GM18526 (cell line): Measurements from ENCODE around the gene S100Z.

ENCODE experiments used
- POLR2A ChIP-seq: IDR thresholded peaks from 3 replicates; pipeline ENCODE4 v1.6.1; 2011; ENCODE audit not compliant: insufficient read length; ENCODE audit errors: extremely low read depth

Gene S100Z

DNA sequence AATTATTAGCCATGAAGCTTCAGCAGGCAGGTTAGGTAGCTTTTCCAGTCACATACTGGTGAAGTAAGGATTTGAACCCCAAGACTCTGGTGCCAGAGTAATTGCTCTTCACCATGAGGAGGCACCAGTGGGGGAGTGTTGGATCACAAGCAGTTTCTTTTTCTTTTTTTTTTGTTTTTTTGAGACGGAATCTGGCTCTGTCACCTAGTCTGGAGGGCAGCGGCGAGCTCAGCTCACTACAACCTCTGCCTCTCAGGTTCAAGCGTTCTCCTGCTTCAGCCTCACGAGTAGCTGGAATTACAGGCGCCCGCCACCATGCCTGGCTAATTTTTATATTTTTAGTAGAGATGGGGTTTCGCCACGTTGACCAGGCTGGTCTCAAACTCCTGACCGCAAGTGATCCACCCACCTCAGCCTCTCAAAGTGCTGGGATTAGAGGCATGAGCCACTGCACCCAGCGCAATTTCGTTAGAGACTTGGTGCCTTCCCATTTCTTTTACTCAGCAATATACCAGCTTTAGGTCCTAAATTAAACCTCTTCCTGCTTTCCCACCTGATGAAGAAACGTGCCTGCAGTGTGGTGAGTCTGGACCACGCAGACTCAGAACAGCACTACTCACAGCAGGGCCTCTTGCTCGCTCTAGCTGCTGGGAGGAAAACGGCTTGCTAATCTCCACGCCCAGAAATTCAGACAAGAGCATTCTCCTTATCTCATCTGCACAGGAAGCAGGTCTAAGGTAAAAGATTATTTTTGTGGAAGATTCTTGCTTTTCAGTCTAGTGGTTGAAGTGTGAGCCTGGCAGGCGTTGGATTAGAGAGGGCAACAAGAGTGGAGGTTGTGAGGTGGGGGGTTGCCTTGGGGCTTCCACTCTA is at the start of gene S100Z:
S100Z (plus strand) TSS at position 596 of the 873 bp plus-strand sequence. CDS start 25,346 bp downstream, outside the sequence.
- TF ChIP-seq POLR2A: no peak

DNA sequence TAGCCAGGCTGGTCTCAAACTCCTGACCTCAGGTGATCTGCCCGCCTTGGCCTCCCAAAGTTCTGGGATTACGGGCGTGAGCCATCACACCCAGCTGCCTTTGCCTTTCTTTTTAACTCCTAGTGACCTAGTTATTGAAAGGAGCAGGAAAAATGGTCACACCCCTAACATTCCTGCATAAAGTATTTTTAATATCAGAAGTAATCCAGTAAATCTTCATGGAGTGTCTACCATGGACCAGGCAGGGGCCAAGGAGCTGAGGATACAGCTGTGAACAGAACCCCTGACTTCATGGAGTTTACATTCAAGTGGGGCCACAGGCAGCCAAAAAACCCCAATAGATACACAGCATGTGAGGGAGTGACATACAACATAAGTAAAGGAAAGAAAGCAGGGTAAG is 49.2 kb upstream of the S100Z start:
- TF ChIP-seq POLR2A: no peak

DNA sequence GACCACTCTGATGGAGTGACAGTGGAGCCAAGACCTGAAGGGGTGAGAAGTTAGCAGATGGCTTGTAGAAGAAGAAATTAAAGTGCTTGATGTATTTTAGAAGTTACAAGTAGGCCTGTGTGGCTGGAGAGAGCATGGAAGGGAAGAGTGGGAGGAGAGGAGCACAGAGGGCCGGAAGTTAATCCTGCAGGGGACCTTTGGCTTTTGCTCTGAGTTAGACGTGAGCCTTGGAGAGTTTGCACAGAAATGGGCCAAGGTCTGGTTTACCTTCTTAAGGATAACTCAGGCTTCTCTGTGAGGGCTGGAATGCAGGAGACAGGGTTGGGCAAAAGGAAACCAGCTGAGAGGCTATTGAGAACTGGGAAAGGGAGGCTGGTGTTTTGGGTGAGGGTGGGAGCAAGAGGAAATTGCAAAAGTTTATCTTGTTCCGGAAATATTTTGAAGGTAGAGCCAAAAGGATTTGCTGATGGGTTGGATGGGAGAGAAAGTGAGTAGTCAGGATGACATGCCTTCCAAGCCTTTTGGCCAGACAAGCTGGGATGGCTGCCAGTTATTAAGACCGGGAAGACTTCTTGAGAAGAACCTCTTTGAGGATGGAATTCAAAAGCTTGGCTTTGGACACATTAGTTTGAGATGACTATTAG is 48.5 kb upstream of the S100Z start:
- TF ChIP-seq POLR2A: no peak

DNA sequence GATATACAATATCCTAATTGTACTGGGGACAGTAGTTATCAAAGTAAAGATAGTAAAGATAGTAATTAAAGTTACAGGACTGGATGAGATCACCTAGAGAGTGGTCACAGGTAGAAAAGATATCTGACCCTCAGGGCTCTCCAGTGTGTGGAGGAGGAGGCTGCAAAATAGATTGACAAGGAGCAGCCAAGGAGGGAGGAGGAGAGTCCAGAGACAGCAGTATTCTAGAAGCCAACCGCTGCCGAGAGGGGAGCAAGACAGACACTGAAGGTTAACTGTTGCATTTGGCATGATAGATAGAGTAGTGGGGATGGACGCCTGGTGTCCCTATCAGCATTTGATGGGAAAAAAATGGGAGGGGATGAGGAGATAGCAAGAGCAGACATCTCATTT is 48.0 kb upstream of the S100Z start:
- no peak for TF ChIP-seq POLR2A

DNA sequence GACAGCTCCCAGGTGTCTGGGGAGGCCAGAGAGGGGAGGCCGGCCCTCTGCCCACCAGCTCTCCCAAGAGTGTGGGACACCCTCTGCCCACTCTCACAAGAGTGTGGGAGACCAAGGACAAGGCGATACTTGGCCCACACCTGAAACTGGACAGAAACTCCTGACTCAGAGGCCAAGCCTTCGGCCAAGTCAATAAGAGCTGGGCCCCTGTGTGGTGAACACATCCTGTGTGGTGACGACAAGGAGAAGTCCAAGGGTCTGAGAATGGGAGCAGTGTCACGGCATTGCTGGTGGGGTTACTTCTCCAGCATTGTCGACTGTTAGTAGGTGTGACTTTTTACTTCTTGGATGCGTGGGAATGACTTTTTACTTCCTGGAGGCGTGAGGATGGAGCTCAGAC is 45.5 kb upstream of the S100Z start:
- TF ChIP-seq POLR2A: no peak

DNA sequence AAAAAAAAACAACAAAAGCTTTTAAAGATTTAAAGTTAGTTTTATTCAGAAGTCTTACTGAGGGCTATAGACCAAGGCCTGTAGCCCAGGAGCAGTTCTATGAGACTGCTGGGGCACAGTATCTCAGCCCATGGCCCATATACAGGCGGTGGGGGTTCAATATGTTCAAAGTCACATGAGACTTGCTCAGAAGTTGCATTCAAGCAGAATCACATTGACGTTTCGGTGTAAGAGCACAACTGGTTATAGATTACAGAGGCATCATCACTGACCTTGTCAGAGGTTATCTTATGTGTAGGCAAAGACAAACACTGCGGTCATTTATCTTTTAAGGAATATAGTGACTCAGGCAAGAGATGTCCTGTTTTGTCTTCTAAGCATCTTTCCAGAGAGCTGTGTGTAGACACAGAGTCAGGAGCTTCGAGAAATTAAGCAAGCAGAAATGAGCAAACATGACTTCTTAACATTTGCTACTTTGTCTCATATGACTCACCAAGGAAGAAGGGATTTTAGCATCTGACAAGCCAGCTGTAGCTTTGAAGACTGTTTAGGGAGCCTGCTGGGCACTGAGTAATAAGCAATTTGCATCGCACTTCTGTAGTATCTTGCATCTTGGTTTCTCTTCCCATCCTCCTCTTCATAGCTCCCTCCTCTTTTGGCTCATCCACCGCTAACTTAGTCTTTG is 43.9 kb upstream of the S100Z start:
- TF ChIP-seq POLR2A: no peak

DNA sequence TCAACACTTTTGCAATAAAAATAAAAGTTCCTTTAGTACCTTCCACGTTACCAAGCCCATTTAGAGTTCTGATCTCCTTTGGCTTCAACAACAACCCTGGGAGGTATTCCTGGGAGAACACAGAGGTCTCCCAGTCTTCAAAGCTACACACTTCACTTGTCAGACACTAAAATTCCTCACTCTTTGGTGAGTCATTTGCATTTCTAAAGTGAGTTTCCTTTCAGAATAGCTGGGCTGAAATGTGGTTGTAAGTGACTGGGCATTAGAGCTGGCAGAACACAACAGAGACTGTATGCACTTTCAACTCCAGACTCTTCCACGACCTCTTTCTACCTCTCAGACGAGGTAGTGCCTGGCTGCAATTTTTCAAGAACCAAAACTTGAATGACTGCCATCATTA is 42.5 kb upstream of the S100Z start:
- no peak for TF ChIP-seq POLR2A

DNA sequence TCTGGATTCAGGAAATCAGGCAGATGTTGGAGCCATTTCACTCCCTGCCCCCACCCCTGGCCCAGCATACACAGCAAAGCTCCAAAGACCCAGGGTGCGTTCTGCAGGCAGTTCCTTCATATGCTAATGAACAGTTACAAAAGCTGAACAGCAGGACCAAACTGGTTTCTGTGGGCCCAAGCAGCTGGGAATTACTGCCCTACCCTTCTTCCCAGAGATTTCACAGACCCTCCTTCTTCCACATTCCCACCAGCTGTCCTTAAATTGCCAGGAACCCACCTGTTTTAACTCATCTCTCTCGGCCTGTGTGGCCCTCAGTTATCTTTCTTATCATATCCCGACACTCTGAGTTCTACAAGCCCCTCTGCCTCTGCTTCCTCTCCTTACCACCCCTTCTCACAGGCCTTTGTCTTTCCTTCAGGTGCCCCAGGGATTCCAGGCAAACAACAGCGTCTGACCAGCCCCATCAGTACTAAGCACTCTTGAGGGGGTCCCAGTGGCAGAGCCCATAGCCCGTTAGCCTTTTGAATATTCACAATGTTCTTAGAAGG is 41.6 kb upstream of the S100Z start:
- no peak for TF ChIP-seq POLR2A

DNA sequence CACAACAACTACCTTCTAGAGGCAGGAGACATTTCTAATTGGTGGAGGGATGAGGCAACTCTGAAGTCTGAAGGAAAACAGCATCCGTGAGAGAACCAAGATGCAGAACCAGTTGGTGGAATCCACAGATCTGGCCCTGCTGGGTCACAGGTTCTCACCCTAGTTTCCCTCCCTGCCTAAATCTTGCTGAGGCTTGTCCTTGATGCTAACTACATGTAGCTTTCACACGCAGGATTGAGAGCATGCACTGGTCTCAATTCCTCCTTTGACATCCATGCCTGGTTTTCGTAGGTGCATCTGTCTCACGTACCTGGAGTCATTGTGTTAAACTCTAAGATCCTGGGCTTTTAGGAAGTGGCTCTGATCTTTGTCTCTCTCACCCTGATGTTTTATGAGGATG is 40.7 kb upstream of the S100Z start:
- TF ChIP-seq POLR2A: no peak

DNA sequence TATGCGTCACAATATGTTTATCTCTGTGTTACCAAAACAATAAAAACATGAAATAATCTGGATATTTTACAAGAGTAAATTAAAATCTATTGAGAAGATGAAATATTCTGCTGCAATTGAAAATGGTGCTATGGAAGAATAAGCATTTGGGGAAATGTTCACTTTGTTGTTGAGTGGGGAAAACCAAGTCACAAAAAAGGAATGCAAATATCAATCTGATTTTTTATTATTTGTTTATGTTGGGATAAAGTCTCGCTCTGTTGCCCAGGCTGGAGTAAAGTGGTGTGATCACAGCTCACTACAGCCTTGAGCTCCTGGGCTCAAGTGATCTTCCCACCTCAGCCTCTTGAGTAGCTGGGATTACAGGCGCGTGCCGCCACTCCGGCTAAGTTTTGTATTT is 39.6 kb upstream of the S100Z start:
- no peak for TF ChIP-seq POLR2A

DNA sequence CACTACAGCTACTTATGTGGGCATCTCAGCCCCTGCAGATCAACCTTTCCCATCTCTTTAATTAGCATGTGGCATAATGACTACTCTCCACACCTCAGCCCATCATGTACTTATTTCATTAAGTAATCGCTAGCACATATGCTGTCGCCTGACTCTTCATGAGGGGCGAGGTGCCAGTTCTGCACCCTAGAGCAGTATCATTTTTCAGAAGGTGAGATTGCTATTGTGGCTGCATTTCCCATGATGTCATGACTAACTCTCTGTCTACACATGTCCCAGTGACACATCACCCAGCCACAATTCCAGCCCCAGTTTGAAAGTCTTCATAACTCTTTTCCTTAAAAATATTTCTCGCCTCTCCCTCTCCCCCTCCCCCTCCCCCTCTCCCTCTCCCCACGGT is 38.6 kb upstream of the S100Z start:
- no peak for TF ChIP-seq POLR2A

DNA sequence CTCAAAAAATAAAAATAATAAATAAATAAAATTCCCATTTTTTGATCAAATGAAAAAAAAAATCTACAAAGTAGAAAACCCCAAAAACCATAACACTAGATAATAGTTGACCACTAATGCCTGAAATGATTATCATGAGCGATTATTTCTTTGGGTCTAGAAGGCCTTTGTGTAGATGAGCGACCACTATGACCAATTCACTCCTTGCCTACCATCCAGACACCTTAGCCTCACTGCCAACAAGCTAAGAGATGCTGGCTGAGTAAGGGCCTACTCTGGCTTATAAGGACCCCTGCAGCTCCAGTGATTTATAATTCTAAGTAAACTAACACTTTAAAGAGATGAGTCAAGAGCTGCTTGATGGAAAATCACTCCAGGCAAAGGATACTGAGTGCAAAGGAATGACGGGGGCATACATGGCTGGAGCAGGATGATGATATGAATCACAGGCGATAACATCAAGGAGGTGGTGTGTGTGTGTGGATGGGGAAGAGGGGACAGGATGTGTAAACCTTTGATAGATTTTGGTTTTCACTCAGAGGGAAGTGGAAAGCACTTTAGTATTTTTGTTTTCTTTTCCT is 35.7 kb upstream of the S100Z start:
- no peak for TF ChIP-seq POLR2A

DNA sequence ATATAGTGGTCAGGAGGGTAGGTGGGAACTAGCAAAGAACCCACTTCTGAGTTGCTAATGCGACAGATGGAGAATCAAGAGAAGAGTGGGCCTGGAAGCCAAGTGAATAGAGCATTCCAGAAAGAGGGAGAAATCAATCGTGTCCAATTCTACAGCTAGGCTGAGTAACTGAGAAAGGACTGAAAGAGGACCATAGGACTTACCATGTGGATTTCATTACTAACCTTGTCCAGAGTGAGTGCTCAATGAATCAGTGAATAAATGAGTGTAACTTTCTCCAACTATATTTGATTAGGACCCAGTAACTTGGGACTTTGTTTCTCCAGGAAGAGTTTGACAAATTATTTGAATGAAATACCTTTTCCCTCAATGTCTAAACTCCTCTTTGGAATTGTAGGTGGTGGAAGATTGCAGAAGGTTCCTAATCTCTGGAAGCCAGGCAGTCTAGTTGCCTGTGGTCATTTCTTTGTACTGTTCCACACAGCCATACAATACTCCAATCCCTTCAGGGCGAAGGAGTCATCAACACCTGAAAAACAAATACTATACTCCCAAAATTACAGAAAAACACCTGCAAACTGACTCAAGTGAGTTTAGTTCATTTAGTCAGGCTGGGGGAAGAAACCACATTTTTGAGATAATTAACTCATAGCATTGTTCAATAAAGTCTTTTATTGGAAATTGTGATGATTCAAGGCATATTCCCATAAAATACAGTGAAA is 33.5 kb upstream of the S100Z start:
- no peak for TF ChIP-seq POLR2A

DNA sequence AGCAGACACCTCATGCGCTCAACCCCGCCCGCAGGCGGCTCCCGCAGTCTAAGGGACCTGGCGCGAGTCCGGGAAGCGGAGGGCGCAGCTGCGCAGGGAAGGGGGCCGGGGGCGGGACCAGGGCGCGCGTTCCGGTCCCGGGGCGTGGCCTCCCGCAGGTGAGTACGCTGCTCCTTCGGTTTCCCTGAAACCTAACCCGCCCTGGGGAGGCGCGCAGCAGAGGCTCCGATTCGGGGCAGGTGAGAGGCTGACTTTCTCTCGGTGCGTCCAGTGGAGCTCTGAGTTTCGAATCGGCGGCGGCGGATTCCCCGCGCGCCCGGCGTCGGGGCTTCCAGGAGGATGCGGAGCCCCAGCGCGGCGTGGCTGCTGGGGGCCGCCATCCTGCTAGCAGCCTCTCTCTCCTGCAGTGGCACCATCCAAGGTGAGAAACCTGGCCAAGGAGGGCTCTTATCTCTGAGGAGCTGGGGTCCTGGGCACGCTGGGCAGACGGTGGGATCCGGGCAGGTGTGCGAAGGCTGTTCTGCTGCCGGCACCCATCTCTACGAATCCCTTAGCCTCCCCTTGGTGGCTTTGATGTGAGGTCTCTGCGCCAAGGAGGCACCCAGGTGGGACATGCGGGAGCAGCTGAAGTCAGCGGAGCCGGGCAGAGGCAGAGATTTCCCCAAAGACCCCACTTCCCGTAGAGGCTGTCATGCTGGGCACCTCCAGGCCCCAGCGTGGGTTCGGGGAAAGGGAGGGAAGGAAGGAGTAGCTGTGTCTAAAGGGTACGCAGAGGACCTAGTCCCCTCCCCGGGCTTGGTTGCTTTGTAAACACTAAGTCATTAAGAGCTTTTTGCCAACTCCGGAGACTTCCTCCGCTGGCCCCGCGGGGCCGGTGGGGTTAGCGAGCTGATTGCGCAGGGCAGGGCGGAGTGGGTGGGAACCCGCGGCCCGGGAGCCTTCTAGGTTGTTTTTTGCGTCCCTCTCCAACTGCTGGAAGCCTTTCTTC is 30.7 kb upstream of the S100Z start, which contains the start of gene F2RL1:
F2RL1 (plus strand) TSS at position 187 of the 988 bp plus-strand sequence; CDS start at position 340, 153 bp downstream.
- no peak for TF ChIP-seq POLR2A
